ENCODE results near the gene SGO1.
A peak's percentile ranks its signal among the peaks of the same experiment; 100 is the strongest.
"Not testable (repeated sequence)": the region's sequence is repeated elsewhere in the genome, so short reads cannot be mapped to it uniquely, and the experiment has no call there.

SGO1 gene

GRCh38 chr3:20185679-20186599 is at the start of gene SGO1:
Gene SGO1, minus strand, starts transcription at chr3:20186206. Its CDS starts 2,179 bp downstream, at chr3:20184027.
- peak; percentile 99 for DNase-seq (ENCODE audit: extremely low read depth in 1 of 2, low read depth in 1 of 2)

GRCh38 chr3:20235796-20236195 is 49.8 kb upstream of the SGO1 start:
- no peak for DNase-seq (ENCODE audit: extremely low read depth in 1 of 2, low read depth in 1 of 2)

- no peak for DNase-seq (ENCODE audit: extremely low read depth in 1 of 2, low read depth in 1 of 2)
Measured at GRCh38 chr3:20232906-20233780, 47.1 kb upstream of the SGO1 start.

- no peak for DNase-seq (ENCODE audit: extremely low read depth in 1 of 2, low read depth in 1 of 2)
Measured at GRCh38 chr3:20230954-20231353, 44.9 kb upstream of the SGO1 start.

GRCh38 chr3:20225769-20226168 is 39.8 kb upstream of the SGO1 start:
- no peak for DNase-seq (ENCODE audit: extremely low read depth in 1 of 2, low read depth in 1 of 2)

- no peak for DNase-seq (ENCODE audit: extremely low read depth in 1 of 2, low read depth in 1 of 2)
Measured at GRCh38 chr3:20222274-20222673, 36.3 kb upstream of the SGO1 start.

GRCh38 chr3:20218215-20218614 is 32.2 kb upstream of the SGO1 start:
- DNase-seq (ENCODE audit: extremely low read depth in 1 of 2, low read depth in 1 of 2), result no peak

- no peak for DNase-seq (ENCODE audit: extremely low read depth in 1 of 2, low read depth in 1 of 2)
Measured at GRCh38 chr3:20215636-20216035, 29.6 kb upstream of the SGO1 start.

GRCh38 chr3:20213491-20213890 is 27.5 kb upstream of the SGO1 start:
- not testable (repeated sequence) for DNase-seq (ENCODE audit: extremely low read depth in 1 of 2, low read depth in 1 of 2)

- not testable (repeated sequence) for DNase-seq (ENCODE audit: extremely low read depth in 1 of 2, low read depth in 1 of 2)
Measured at GRCh38 chr3:20207945-20208344, 21.9 kb upstream of the SGO1 start.

- DNase-seq (ENCODE audit: extremely low read depth in 1 of 2, low read depth in 1 of 2), result not testable (repeated sequence)
Measured at GRCh38 chr3:20205898-20206297, 19.9 kb upstream of the SGO1 start.

- no peak for DNase-seq (ENCODE audit: extremely low read depth in 1 of 2, low read depth in 1 of 2)
Measured at GRCh38 chr3:20201143-20201542, 15.1 kb upstream of the SGO1 start.

- DNase-seq (ENCODE audit: extremely low read depth in 1 of 2, low read depth in 1 of 2), result no peak
Measured at GRCh38 chr3:20197775-20198174, 11.8 kb upstream of the SGO1 start.

- no peak for DNase-seq (ENCODE audit: extremely low read depth in 1 of 2, low read depth in 1 of 2)
Measured at GRCh38 chr3:20194793-20195460, 8.9 kb upstream of the SGO1 start.

- DNase-seq (ENCODE audit: extremely low read depth in 1 of 2, low read depth in 1 of 2), result no peak
Measured at GRCh38 chr3:20190991-20191390, 5.0 kb upstream of the SGO1 start.

GRCh38 chr3:20186600-20187004 is 596 bp upstream of the SGO1 start:
- DNase-seq (ENCODE audit: extremely low read depth in 1 of 2, low read depth in 1 of 2), result no peak

- no peak for DNase-seq (ENCODE audit: extremely low read depth in 1 of 2, low read depth in 1 of 2)
Measured at GRCh38 chr3:20185331-20185678, 701 bp downstream of the SGO1 start.

- DNase-seq (ENCODE audit: extremely low read depth in 1 of 2, low read depth in 1 of 2), result no peak
Measured at GRCh38 chr3:20182206-20182605, 3.8 kb downstream of the SGO1 start.

- DNase-seq (ENCODE audit: extremely low read depth in 1 of 2, low read depth in 1 of 2), result no peak
Measured at GRCh38 chr3:20181276-20181675, 4.7 kb downstream of the SGO1 start.

GRCh38 chr3:20173844-20174410 is 12.1 kb downstream of the SGO1 start:
- DNase-seq (ENCODE audit: extremely low read depth in 1 of 2, low read depth in 1 of 2), result no peak

- no peak for DNase-seq (ENCODE audit: extremely low read depth in 1 of 2, low read depth in 1 of 2)
Measured at GRCh38 chr3:20161714-20162113, 24.3 kb downstream of the SGO1 start.

Data from stimulated activated CD8-positive, alpha-beta memory T cell treated with anti-CD3 and anti-CD28 coated beads, Interleukin-7, amount 100 ng/mL, for 48 hours (primary cell).